Hematopoietic multipotent progenitor cell treated with erythropoietin and hydrocortisone succinate and interleukin-3 and kit ligand, for 17 days (in vitro differentiated cells): ENCODE measurements around the gene C11orf21.

ENCODE experiments used
- DNase-seq: peaks from one replicate; pipeline ENCODE4 v3.0.0-alpha.2; 2015; ENCODE audit warnings: low spot score

Gene C11orf21

GRCh38 chr11:2271077-2271326 lies 30.7 kb downstream of the C11orf21 start:
- DNase-seq: no peak

DNA sequence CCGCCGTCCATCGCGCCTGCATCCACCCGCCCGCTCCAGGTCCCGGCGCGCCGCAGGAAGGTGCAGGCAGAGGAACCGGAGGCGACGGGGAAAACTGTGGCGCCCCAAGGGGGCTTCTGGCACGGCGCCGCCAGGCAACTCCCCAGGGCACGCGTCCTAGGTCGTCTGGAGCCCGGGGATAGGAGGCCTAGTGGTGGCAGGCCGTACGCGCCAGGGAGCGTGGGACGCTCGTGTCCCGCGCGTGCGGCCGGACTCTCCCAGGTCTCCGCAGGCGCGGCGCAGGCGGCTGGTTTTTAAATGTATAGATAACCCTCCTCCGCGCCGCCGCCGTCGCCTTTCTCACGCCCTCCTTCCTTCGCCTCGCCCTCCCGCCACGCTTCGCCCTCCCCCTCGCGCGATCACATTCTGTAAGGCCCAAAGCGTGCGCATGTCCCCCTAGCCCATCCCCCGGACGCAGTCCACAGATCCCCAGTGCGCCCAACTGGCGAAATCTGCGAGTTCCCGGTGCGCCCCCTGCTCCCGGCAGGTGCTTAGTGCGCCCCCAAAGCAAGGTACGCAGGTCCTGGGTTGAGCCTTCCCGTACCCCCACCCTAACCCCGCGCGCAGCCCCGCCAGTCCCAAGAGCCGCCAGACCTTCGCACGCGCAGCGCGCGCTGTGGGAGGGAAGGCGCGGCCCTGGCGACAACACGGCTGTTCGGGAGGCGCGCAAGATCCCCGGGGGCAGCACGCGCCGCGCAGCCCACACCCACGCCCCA lies 31.2 kb downstream of the C11orf21 start, which contains the start of gene ASCL2:
Gene ASCL2 (minus strand): TSS at position 267 of the 755 bp plus-strand sequence. CDS start 256 bp downstream, at position 11.
- DNase-seq: no peak

- no peak for DNase-seq
These were observed 32.0 kb downstream of the C11orf21 start for GRCh38 chr11:2269601-2270321.

DNA sequence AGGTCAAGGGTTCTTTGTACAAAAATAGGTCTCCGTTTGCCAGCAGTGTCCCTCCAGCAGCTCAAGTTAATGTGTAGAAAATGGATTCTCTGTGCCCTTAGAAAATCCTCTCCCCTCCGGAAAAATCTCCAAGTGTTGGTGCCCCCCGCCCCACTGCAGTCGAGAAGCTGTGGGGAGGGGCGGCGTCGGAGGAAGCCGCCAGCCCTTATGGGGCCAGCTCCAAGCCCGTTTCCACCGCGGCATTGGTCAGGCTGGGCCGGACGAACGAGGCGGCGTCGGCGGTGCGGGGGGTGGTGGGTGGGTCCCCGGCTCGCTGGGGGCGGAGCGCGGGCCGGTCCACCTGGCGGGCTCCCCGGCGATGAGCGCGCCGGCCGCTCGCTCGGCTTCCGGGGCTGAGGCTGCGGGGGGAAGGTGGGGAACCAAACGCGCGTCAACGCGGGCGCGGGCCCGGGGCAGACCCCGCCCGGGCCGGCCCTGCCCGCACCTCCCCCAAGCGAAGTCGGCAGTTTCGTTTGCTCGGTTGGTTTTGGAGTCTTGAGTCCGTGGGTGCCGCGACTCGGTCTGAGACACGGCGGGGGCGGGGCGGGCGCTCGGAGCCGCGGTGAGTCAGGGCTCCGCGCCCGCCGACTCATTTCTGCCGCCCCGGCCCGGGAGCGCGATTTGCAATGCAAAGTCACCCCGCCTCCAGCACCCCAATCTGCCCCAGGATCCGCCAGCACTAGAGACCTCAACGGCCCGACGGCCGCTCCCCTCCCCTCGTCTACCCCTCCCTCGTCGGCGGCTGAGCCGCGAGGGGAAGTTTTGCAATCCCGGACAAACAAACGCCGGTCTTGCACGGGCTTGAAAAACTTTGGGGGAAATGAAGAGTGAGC lies 32.8 kb downstream of the C11orf21 start:
- DNase-seq: no peak

DNA sequence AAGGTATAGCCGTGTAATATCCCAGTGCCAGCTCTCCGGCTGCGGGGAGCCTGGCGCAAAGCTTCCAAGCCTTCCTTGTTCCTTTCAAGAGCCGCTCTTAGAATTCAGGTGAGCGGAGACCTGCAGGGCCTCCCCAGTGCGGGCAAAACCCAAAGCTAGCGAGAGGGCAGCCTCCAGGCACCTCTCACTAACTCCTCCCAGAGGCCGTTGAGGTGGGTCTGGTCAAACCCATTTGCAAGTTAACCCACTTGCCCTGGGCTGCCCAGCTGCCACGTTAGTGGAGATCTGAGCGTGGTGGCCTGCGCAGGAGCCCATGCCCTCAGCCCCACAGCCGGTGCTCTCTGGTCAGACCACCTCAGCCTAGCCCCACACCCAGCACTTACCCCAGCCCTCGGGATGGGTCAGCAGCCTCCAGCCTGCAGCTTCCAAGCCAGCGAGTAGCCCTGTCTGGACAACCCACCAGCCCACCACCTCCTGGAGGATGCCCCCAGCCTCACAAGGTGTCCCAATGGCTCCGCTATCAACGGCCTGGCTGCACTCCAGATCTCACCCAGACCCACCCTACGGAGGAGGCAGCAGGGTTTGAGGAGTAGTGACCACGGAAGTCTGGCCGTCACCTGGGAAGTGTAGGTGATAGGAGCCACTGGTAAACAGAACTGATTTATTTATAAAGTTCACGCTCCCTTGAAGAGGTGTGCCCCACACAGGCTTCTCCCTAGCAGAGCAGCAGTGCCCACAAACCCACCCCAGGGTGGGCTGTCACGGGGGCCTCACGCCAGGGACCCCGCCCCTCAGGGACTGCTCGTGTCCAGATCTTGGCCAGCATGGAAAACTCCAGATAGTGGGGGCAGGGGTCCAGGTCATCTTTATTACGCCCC lies 33.6 kb downstream of the C11orf21 start:
- no peak for DNase-seq

DNA sequence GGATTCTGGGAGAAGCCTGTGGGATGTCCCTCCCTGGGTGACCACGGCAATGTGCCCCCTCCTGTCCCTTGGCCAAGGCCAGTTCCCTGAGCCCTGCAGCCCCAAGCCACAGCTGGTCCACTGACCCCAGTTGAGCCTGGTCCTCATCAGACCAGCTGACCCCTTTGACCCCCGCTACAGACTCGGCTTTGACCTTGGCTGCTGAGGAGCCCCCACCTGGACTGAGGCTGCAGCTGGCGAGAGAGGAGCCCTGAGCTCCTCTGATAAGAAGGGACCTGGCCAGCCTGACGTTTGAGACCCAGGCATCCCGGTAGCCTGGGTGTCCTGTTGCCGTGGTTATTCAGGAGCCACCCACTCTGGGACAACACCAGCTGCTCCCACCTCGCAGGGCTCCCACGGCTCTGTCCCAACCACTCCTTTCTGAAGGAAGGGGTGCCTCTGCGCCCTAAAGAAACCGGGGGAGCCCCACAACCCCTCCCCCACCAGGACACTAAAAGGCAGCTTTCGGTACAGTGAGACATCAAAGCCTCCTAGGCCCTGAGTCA lies 34.3 kb downstream of the C11orf21 start:
- no peak for DNase-seq

DNA sequence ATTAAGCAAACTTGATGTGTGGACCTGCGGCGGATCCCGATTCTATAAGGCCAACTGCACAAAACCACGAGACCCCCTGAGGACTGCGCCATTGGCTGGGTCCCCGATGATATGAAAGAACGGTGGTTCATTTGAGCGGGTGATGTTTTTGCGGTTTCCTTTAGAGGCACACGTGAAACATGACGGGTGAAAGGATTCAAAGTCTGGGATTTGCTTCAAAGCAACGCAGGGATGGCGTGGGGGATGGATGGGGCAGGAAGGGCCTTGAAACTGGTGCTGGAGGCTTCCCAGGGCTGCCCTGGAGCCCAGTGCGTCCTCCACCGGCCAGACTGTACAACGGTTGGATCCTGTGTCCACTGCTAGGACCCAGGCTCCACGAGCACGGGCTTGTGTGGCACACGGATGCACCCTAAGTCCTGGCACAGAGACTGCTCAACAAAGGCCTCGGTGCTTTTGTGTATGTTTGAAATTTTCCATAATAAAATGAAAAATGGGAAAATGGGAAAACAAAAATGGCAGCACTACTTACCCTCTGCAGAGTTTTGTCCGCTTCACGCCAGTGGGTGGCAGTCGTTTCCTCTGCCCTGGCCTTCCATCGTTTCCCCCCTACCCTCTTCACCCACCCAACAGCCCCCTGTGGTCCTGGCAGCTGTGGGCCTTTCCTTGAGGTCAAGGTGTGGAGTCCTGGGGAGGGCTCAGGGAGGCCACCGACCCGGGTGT lies 35.0 kb downstream of the C11orf21 start:
- DNase-seq: no peak

GRCh38 chr11:2265854-2266585 lies 35.7 kb downstream of the C11orf21 start:
- DNase-seq: no peak

- DNase-seq: no peak
These were observed 36.3 kb downstream of the C11orf21 start for GRCh38 chr11:2265396-2265795.

- DNase-seq: no peak
These were observed 37.2 kb downstream of the C11orf21 start for GRCh38 chr11:2264366-2265053.

GRCh38 chr11:2263724-2264360 lies 37.9 kb downstream of the C11orf21 start:
- DNase-seq: no peak

- DNase-seq: no peak
These were observed 38.6 kb downstream of the C11orf21 start for GRCh38 chr11:2263071-2263565.

GRCh38 chr11:2262301-2263070 lies 39.2 kb downstream of the C11orf21 start:
- DNase-seq: no peak

DNA sequence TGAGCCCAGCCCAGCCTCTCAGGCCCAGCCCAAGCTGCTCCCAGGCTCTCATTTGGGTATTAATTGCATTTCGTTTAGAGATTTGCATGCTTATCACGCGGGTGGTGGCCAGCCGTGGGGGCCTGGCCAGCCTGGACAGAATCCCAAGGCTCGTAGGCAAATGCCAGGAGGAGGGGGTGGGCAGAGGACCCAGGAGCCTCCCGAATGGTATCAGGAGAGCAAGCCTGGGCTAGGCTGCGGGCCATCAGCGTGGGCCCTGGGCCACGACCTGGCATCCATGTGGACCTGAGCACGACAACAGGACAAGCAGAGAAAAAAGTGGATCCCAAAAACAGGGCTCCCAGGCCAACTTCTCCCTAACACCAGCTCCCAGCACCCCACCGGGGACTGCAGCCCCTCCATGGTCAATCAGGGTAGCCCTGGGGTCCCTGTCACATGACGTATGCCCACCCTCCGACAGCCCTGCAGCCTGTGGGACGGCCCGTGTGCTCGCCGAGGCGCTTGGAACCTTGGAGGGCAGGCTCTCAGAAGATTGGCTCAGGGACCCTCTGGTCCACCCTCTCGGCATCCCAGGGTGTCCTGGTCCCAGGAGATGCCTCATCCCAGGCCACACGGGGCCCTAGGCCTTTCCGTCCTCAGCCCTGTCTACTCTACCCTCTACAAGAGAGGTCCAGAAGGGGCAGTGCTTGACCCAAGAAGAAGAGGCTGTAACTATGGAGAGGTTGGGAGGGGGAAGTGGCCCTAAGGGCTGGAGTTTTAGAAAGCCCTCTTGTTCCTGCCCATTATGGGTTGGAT lies 40.1 kb downstream of the C11orf21 start:
- DNase-seq: no peak

GRCh38 chr11:2260491-2261364 lies 41.0 kb downstream of the C11orf21 start:
- no peak for DNase-seq

DNA sequence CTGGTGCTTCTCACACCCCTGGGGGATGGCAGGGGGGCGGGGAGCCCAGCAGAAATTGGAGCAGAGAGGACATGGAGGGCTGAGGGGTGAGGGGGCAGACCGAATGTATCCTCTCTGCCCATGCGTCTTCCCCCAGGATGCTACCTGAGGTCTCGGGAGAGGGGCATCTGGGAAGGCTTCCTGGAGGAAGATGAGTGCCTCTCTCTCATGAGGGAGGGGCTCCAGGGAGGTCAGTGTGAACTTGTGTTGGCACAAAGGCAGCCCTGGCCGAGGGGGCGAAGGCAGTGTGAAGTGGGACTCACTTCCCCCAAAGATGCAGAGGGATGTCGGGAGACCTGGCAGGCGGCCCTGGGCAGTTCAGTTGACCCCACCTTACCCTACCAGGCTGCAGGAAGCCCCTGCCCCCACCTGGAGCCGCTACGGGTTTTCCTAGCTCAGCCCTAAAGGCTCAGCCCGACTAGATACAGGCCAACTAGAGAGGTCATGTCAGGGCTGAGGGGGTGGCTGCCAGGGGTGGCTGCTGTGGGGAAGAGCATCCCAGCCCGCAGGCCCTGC lies 41.7 kb downstream of the C11orf21 start:
- no peak for DNase-seq
